SU-DHL-6 (cell line): ENCODE measurements around the gene TAS1R2.
"Not testable (repeated sequence)": the region's sequence is repeated elsewhere in the genome, so short reads cannot be mapped to it uniquely, and the experiment has no call there.

Experiments used
- H2AFZ ChIP-seq: fragments of 200-600 bp; sonication (generic); 2 replicates; pipeline ENCODE4 v1.6.1; 2014; ENCODE audit warnings: low read depth, mild to moderate bottlenecking, moderate library complexity, mixed read lengths, antibody characterized with exemption, low read length; ENCODE audit not compliant: severe bottlenecking
- H3F3A ChIP-seq: fragments of 200-600 bp; shearing (Covaris generic); 2 replicates; pipeline ENCODE4 v1.6.0; 2016; ENCODE audit warnings: antibody characterized with exemption, mild to moderate bottlenecking; ENCODE audit not compliant: insufficient read depth
- H3K27ac ChIP-seq: fragments of 200-600 bp; sonication (generic); 2 replicates; pipeline ENCODE4 v1.5.1; 2016; ENCODE audit warnings: low read depth, mild to moderate bottlenecking, low read length, moderate library complexity, mixed read lengths
- H3K27me3 ChIP-seq: fragments of 200-600 bp; sonication (generic), shearing (Covaris generic); 2 replicates; pipeline ENCODE4 v1.6.0; 2014; ENCODE audit warnings: mild to moderate bottlenecking, low read length
- H3K36me3 ChIP-seq: fragments of 200-600 bp; sonication (generic); 2 replicates; pipeline ENCODE4 v1.6.1; 2014; ENCODE audit warnings: mild to moderate bottlenecking, low read length, mixed read lengths
- H3K4me2 ChIP-seq: fragments of 300-600, 200-600 bp; shearing (Covaris generic), sonication (generic); 2 replicates; pipeline ENCODE4 v1.6.0; 2014; ENCODE audit warnings: low read length, low read depth, mild to moderate bottlenecking; ENCODE audit not compliant: poor library complexity, severe bottlenecking
- H3K4me3 ChIP-seq: fragments of 200-600 bp; sonication (generic); 2 replicates; pipeline ENCODE4 v1.5.1; 2014; ENCODE audit warnings: antibody characterized with exemption, low read length, mild to moderate bottlenecking, mixed read lengths; ENCODE audit not compliant: insufficient read depth, poor library complexity, severe bottlenecking
- H3K79me2 ChIP-seq: fragments of 200-600 bp; sonication (generic); 2 replicates; pipeline ENCODE4 v1.6.1; 2014; ENCODE audit warnings: mild to moderate bottlenecking, low read length, moderate library complexity; ENCODE audit not compliant: insufficient read depth
- H3K9ac ChIP-seq: fragments of 200-600 bp; sonication (generic); 2 replicates; pipeline ENCODE4 v1.7.0; 2014; ENCODE audit warnings: mild to moderate bottlenecking, low read length
- H3K9me2 ChIP-seq: fragments of 200-600 bp; sonication (generic); replicated peaks from 2 replicates; pipeline ENCODE4 v1.6.1; 2014; ENCODE audit warnings: low read length; ENCODE audit not compliant: insufficient read depth
- H3K9me3 ChIP-seq: fragments of 200-600 bp; sonication (generic); 2 replicates; pipeline ENCODE4 v1.6.1; 2014; ENCODE audit warnings: low read length, mixed read lengths; ENCODE audit not compliant: insufficient read depth
- H4K20me1 ChIP-seq: fragments of 200-600 bp; sonication (generic); 2 replicates; pipeline ENCODE4 v1.6.1; 2014; ENCODE audit warnings: low read depth, mild to moderate bottlenecking, antibody characterized with exemption, low read length, moderate library complexity, mixed read lengths
- EZH2phosphoT487 ChIP-seq: fragments of 200-600 bp; sonication (generic), shearing (Covaris generic); conservative IDR thresholded peaks from 2 replicates; pipeline ENCODE4 v1.6.1; 2018; ENCODE audit warnings: mild to moderate bottlenecking, antibody characterized with exemption, low read length, moderate library complexity, mixed read lengths
- TF ChIP-seq, protein P1 (sequence below): fragments of 200-600 bp; sonication (generic); IDR thresholded peaks from one replicate; pipeline ENCODE4 v1.5.1; 2017; ENCODE audit warnings: antibody characterized with exemption, mild to moderate bottlenecking, low read length, moderate library complexity; ENCODE audit not compliant: insufficient read depth, poor library complexity, severe bottlenecking

Gene TAS1R2

DNA sequence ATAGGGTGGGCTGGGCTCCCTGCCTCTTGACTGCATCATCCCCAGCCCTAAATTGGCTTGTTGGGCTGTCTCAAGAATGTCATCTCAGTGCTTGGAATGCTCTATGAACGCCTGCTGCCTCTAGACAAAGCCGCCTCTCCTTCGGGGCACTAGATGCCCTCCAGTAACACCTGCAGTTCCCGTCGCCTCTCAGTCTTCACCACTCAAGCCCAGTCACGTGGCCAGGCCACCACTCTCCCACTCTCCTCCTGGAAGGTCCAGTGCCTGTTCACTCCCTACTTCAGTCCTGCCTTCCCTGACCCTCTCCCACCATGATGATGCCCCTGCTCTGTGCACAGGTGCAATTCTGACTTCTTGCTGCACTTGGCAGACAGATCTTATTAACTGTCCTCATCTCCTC lies 7.0 kb downstream of the TAS1R2 start:
- TF ChIP-seq EZH2phosphoT487: no peak
- TF ChIP-seq, protein P1, sequence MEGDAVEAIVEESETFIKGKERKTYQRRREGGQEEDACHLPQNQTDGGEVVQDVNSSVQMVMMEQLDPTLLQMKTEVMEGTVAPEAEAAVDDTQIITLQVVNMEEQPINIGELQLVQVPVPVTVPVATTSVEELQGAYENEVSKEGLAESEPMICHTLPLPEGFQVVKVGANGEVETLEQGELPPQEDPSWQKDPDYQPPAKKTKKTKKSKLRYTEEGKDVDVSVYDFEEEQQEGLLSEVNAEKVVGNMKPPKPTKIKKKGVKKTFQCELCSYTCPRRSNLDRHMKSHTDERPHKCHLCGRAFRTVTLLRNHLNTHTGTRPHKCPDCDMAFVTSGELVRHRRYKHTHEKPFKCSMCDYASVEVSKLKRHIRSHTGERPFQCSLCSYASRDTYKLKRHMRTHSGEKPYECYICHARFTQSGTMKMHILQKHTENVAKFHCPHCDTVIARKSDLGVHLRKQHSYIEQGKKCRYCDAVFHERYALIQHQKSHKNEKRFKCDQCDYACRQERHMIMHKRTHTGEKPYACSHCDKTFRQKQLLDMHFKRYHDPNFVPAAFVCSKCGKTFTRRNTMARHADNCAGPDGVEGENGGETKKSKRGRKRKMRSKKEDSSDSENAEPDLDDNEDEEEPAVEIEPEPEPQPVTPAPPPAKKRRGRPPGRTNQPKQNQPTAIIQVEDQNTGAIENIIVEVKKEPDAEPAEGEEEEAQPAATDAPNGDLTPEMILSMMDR: no peak
- Histone ChIP-seq H3F3A (no peaks in the 10 kb centered on the region), H2AFZ (no peak overlapping the region), H3K9ac (no peak overlapping the region), H3K27me3 (no peaks in the 10 kb centered on the region), H3K4me3 (no peak overlapping the region), H3K79me2 (no peaks in the 10 kb centered on the region), H3K4me2 (no peak overlapping the region), H3K9me2 (no peaks in the 10 kb centered on the region), H4K20me1 (no peaks in the 10 kb centered on the region), H3K36me3 (no peaks in the 10 kb centered on the region), H3K9me3 (no peaks in the 10 kb centered on the region), H3K27ac (no peak overlapping the region)

DNA sequence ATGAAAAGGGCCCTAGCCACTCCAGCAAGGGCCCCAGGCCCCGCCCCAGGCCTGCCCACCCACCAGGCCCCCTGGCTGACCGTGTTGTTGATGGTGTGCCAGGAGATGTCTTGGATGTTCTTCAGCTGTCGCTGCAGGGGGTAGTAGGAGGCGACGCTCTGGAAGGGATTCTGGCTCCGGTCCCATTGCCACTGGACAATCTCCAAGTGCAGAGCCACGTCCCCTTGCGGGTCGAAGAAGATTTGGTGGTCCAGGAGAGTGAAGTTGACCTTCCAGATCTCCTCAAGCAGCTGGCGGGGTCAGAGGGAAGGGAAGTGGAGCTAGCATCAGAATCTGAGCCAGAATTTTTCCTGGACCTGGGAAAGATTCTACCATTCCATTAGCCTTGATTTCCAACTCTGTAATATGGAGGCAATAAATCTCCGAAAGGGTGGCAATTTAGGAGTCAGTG lies 10.2 kb downstream of the TAS1R2 start:
- H2AFZ ChIP-seq: no peak overlapping the region
- H3K9me2 ChIP-seq: no peaks in the 10 kb centered on the region
- H3K9me3 ChIP-seq: no peaks in the 10 kb centered on the region
- no peak overlapping the region for H3K4me2 ChIP-seq
- no peak overlapping the region for H3K4me3 ChIP-seq
- H3K79me2 ChIP-seq: no peaks in the 10 kb centered on the region
- H3K36me3 ChIP-seq: no peaks in the 10 kb centered on the region
- H3F3A ChIP-seq: no peaks in the 10 kb centered on the region
- TF ChIP-seq, protein P1: no peak
- TF ChIP-seq EZH2phosphoT487: no peak
- H4K20me1 ChIP-seq: no peaks in the 10 kb centered on the region
- H3K27ac ChIP-seq: no peak overlapping the region
- no peaks in the 10 kb centered on the region for H3K27me3 ChIP-seq
- no peak overlapping the region for H3K9ac ChIP-seq

DNA sequence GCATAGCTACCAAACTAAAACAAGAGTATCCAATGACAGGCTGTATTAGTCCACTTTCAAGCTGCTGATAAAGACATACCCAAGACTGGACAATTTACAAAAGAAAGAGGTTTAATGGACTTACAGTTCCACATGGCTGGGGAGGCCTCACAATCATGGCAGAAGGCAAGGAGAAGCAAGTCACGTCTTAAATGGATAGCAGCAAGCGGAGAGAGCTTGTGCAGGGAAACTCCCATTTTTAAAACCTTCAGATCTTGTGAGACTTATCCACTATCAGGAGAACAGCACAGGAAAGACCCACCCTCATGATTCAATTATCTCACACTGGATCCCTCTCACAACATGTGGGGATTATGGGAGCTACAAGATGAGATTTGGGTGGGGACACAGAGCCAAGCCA lies 11.7 kb downstream of the TAS1R2 start:
- not testable (repeated sequence) for H2AFZ ChIP-seq, H3F3A ChIP-seq

DNA sequence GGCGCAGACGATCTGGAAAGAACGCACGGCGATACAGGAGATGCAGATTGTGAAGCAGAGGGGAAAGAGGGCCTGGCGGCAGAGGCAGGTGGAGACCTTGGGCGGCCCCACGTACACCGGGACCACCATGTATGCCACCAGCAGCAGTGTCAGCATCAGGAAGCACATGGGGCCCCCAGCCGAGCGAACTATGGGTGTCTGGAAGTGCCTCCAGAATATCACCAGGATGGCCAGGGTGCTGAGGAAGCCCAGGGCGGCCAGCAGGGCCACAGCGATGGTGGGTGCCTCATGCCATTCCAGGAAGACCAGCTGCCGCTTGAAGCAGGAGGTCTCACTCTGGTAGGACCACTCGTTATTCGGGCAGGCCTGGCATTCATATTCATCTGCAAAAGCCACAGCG lies 19.3 kb downstream of the TAS1R2 start:
- no peaks in the 10 kb centered on the region for H3K9me2 ChIP-seq
- H3K27ac ChIP-seq: no peak overlapping the region
- H3K4me2 ChIP-seq: no peak overlapping the region
- TF ChIP-seq EZH2phosphoT487: no peak
- TF ChIP-seq, protein P1: no peak
- H2AFZ ChIP-seq: no peak overlapping the region
- H3K36me3 ChIP-seq: no peaks in the 10 kb centered on the region
- H3K4me3 ChIP-seq: no peak overlapping the region
- H3F3A ChIP-seq: no peaks in the 10 kb centered on the region
- no peaks in the 10 kb centered on the region for H3K79me2 ChIP-seq
- no peaks in the 10 kb centered on the region for H4K20me1 ChIP-seq
- H3K9me3 ChIP-seq: no peaks in the 10 kb centered on the region
- H3K9ac ChIP-seq: no peak overlapping the region
- H3K27me3 ChIP-seq: no peaks in the 10 kb centered on the region

More for the DNA sequence above, 11.7 kb downstream of the TAS1R2 start:
- not testable (repeated sequence) for H3K4me2 ChIP-seq, H3K36me3 ChIP-seq, H4K20me1 ChIP-seq, H3K9me3 ChIP-seq, H3K27me3 ChIP-seq, H3K9me2 ChIP-seq, H3K27ac ChIP-seq, H3K9ac ChIP-seq, H3K4me3 ChIP-seq, H3K79me2 ChIP-seq
